GM19372 (cell line): ENCODE measurements around the gene STXBP5.
"Not testable (repeated sequence)": the region's sequence is repeated elsewhere in the genome, so short reads cannot be mapped to it uniquely, and the experiment has no call there.

Experiments
- ATAC-seq: cut with Tn5 transposase; IDR thresholded peaks from one replicate; pipeline ENCODE4 v1.9.1; 2021; ENCODE audit warnings: mild to moderate bottlenecking, low read depth, moderate library complexity; ENCODE audit not compliant: unreplicated experiment

Gene STXBP5

GRCh38 chr6:147234685-147235084 is 30.5 kb downstream of the STXBP5 start:
- ATAC-seq, result no peak

GRCh38 chr6:147238164-147238563 is 33.9 kb downstream of the STXBP5 start:
- no peak for ATAC-seq

- no peak for ATAC-seq
Observed at GRCh38 chr6:147238906-147239305, 34.7 kb downstream of the STXBP5 start.

- ATAC-seq, result no peak
Observed at GRCh38 chr6:147244832-147245231, 40.6 kb downstream of the STXBP5 start.

- no peak for ATAC-seq
Observed at GRCh38 chr6:147245693-147246092, 41.5 kb downstream of the STXBP5 start.

- ATAC-seq, result no peak
Observed at GRCh38 chr6:147246853-147247635, 42.8 kb downstream of the STXBP5 start.

GRCh38 chr6:147248859-147249258 is 44.6 kb downstream of the STXBP5 start:
- no peak for ATAC-seq

GRCh38 chr6:147251072-147251471 is 46.9 kb downstream of the STXBP5 start:
- ATAC-seq, result no peak

- ATAC-seq, result not testable (repeated sequence)
Observed at GRCh38 chr6:147254929-147255473, 50.8 kb downstream of the STXBP5 start.

GRCh38 chr6:147255948-147256674 is 51.9 kb downstream of the STXBP5 start:
- no peak for ATAC-seq

- ATAC-seq, result no peak
Observed at GRCh38 chr6:147257760-147258159, 53.5 kb downstream of the STXBP5 start.

- no peak for ATAC-seq
Observed at GRCh38 chr6:147260091-147260490, 55.9 kb downstream of the STXBP5 start.

- ATAC-seq, result no peak
Observed at GRCh38 chr6:147262946-147263345, 58.7 kb downstream of the STXBP5 start.

GRCh38 chr6:147266821-147267220 is 62.6 kb downstream of the STXBP5 start:
- no peak for ATAC-seq

- no peak for ATAC-seq
Observed at GRCh38 chr6:147267658-147268057, 63.4 kb downstream of the STXBP5 start.

- no peak for ATAC-seq
Observed at GRCh38 chr6:147268254-147268653, 64.0 kb downstream of the STXBP5 start.

GRCh38 chr6:147274012-147274411 is 69.8 kb downstream of the STXBP5 start:
- no peak for ATAC-seq

- ATAC-seq, result no peak
Observed at GRCh38 chr6:147274776-147275175, 70.6 kb downstream of the STXBP5 start.

- no peak for ATAC-seq
Observed at GRCh38 chr6:147278891-147279290, 74.7 kb downstream of the STXBP5 start.

GRCh38 chr6:147279427-147279826 is 75.2 kb downstream of the STXBP5 start:
- ATAC-seq, result no peak

- no peak for ATAC-seq
Observed at GRCh38 chr6:147281895-147282565, 77.8 kb downstream of the STXBP5 start.
